H1 (cell line): ENCODE results near the gene ATM. TPM values are rescaled to one million over a fixed set of nuclear protein-coding genes. Genes with fewer than 3 reads are reported as not detected.

ENCODE experiments used
- CTCF ChIA-PET: fragments of 300-600 bp; sonication (Branson Sonifier 250); formaldehyde crosslinking; loops from one replicate; lab custom pipeline; 2021; ENCODE audit not compliant: partially characterized antibody; lab: Charles Lee
- POLR2A ChIA-PET: fragments of 300-600 bp; sonication (Branson Sonifier 250); formaldehyde crosslinking; loops from one replicate; lab custom pipeline; 2021; ENCODE audit warnings: inconsistent platforms; ENCODE audit not compliant: partially characterized antibody; lab: Charles Lee
- DNase-seq, 2 experiments: peaks; one replicate each; pipeline versions ENCODE4 v3.0.0 to v3.0.0-alpha.2; 2010 to 2022; ENCODE audit warnings: low spot score in 2 of 2, low read depth in 1 of 2, mixed read lengths in 1 of 2
- FAIRE-seq: peaks from 2 replicates; lab custom pipeline; 2011; peaks lifted over from hg19 to GRCh38; lab: Jason Lieb, UNC
- H2AFZ ChIP-seq: 2 replicates; pipeline ENCODE4 v1.8.1; 2012; ENCODE audit warnings: low read length, inconsistent platforms
- H2AK5ac ChIP-seq: 2 replicates; pipeline ENCODE4 v1.6.1; 2013; ENCODE audit warnings: low read depth, low read length
- H2BK120ac ChIP-seq: replicated peaks from 2 replicates; pipeline ENCODE3; 2013; ENCODE audit warnings: low read depth, low read length, inconsistent platforms
- H2BK12ac ChIP-seq: 2 replicates; pipeline ENCODE4 v1.6.1; 2013; ENCODE audit warnings: low read depth, low read length
- H2BK15ac ChIP-seq: 2 replicates; pipeline ENCODE4 v1.6.1; 2013; ENCODE audit warnings: low read length
- H2BK20ac ChIP-seq: 2 replicates; pipeline ENCODE4 v1.6.1; 2013; ENCODE audit warnings: low read length
- H2BK5ac ChIP-seq: 2 replicates; pipeline ENCODE4 v1.6.1; 2013; ENCODE audit warnings: low read depth, low read length
- H3K14ac ChIP-seq: 2 replicates; pipeline ENCODE4 v1.6.1; 2013; ENCODE audit warnings: inconsistent platforms; ENCODE audit not compliant: insufficient read length
- H3K18ac ChIP-seq: 2 replicates; pipeline ENCODE4 v1.6.1; 2013; ENCODE audit warnings: low read length; ENCODE audit errors: extremely low read depth
- H3K23ac ChIP-seq: 2 replicates; pipeline ENCODE4 v1.6.1; 2013; ENCODE audit warnings: inconsistent platforms; ENCODE audit not compliant: insufficient read length
- H3K23me2 ChIP-seq: 2 replicates; pipeline ENCODE4 v1.6.1; 2013; ENCODE audit warnings: low read depth, low read length
- H3K27ac ChIP-seq: 2 replicates; pipeline ENCODE4 v1.6.1; 2011; ENCODE audit warnings: low read depth, low read length, inconsistent platforms
- H3K27me3 ChIP-seq, 4 experiments: replicated peaks in 1 of 4; 1 replicate in 1 of 4; 2 replicates in 3 of 4; pipeline versions ENCODE4 v1.6.1 to v1.8.1; 2011 to 2013; ENCODE audit warnings: low read length in 3 of 4, mild to moderate bottlenecking in 3 of 4, inconsistent platforms in 2 of 4, mixed read lengths in 2 of 4, moderate library complexity in 1 of 4; ENCODE audit not compliant: control insufficient read depth in 3 of 4, insufficient read depth in 3 of 4; ENCODE audit errors: extremely low read depth in 1 of 4
- H3K36me3 ChIP-seq, 4 experiments: 2 replicates each; pipeline versions ENCODE4 v1.6.1 to v1.8.1; 2011 to 2013; ENCODE audit warnings: mild to moderate bottlenecking in 4 of 4, low read length in 3 of 4, moderate library complexity in 2 of 4, control low read depth in 1 of 4, inconsistent platforms in 1 of 4; ENCODE audit not compliant: insufficient read depth in 4 of 4, control insufficient read depth in 2 of 4
- H3K4ac ChIP-seq: replicated peaks from 2 replicates; pipeline ENCODE3; 2013; ENCODE audit warnings: low read length, low read depth, mixed read lengths, inconsistent platforms; ENCODE audit not compliant: insufficient read length
- H3K4me1 ChIP-seq, 4 experiments: replicated peaks in 1 of 4; 1 replicate in 1 of 4; 2 replicates in 3 of 4; pipeline versions ENCODE4 v1.6.1 to v1.8.1; 2011 to 2013; ENCODE audit warnings: low read length in 3 of 4, inconsistent platforms in 2 of 4, mixed read lengths in 1 of 4; ENCODE audit not compliant: insufficient read depth in 4 of 4, control insufficient read depth in 3 of 4
- H3K4me2 ChIP-seq, 2 experiments: 2 replicates each; pipeline versions ENCODE4 v1.6.1 to v1.8.1; 2011 to 2013; ENCODE audit warnings: low read depth in 2 of 2, low read length in 2 of 2, control low read depth in 1 of 2, inconsistent platforms in 1 of 2, mild to moderate bottlenecking in 1 of 2; ENCODE audit not compliant: insufficient read depth in 1 of 2
- H3K4me3 ChIP-seq, 4 experiments: fragments of 200-600, 300-600 bp in 1 of 4; sonication (generic), shearing (Covaris generic), sonication (Bioruptor Twin) in 1 of 4; 2 replicates each; pipeline versions ENCODE4 v1.5.1 to v1.8.1; 2011 to 2016; ENCODE audit warnings: low read length in 4 of 4, low read depth in 3 of 4, control low read depth in 2 of 4, inconsistent platforms in 2 of 4, mild to moderate bottlenecking in 2 of 4, mixed read lengths in 1 of 4, moderate library complexity in 1 of 4; ENCODE audit not compliant: insufficient read depth in 2 of 4; ENCODE audit errors: extremely low read depth in 1 of 4
- H3K56ac ChIP-seq: replicated peaks from 2 replicates; pipeline ENCODE3; 2013; ENCODE audit warnings: low read depth, mild to moderate bottlenecking, mixed read lengths, low read length, inconsistent platforms; ENCODE audit not compliant: insufficient read length
- H3K79me1 ChIP-seq: 2 replicates; pipeline ENCODE4 v1.6.1; 2013; ENCODE audit warnings: low read depth, low read length, control low read depth
- H3K79me2 ChIP-seq, 2 experiments: 2 replicates each; pipeline versions ENCODE4 v1.6.1 to v1.8.1; 2012 to 2013; ENCODE audit warnings: low read length in 2 of 2, mild to moderate bottlenecking in 2 of 2, inconsistent platforms in 1 of 2; ENCODE audit not compliant: insufficient read depth in 2 of 2, control insufficient read depth in 1 of 2
- H3K9ac ChIP-seq, 4 experiments: replicated peaks in 1 of 4; 1 replicate in 1 of 4; 2 replicates in 3 of 4; pipeline versions ENCODE4 v1.6.1 to v1.8.1; 2011 to 2013; ENCODE audit warnings: low read depth in 3 of 4, low read length in 3 of 4, control low read depth in 2 of 4, mild to moderate bottlenecking in 2 of 4, moderate library complexity in 2 of 4, inconsistent platforms in 1 of 4; ENCODE audit errors: extremely low read depth in 1 of 4
- H3K9me3 ChIP-seq, 2 experiments: 2 replicates each; pipeline versions ENCODE4 v1.6.1 to v1.8.1; 2012 to 2013; ENCODE audit warnings: mild to moderate bottlenecking in 2 of 2, moderate library complexity in 2 of 2, control low read depth in 1 of 2, inconsistent platforms in 1 of 2, low read depth in 1 of 2, low read length in 1 of 2, mixed read lengths in 1 of 2; ENCODE audit not compliant: insufficient read depth in 2 of 2
- H4K20me1 ChIP-seq, 2 experiments: replicated peaks in 1 of 2; 2 replicates each; pipeline versions ENCODE3 to v1.8.1; 2011 to 2013; ENCODE audit warnings: inconsistent platforms in 2 of 2, low read length in 2 of 2, mild to moderate bottlenecking in 1 of 2; ENCODE audit not compliant: insufficient read depth in 2 of 2, control insufficient read depth in 1 of 2
- H4K5ac ChIP-seq: 2 replicates; pipeline ENCODE4 v1.6.1; 2013; ENCODE audit warnings: low read length, low read depth, mixed read lengths, inconsistent platforms; ENCODE audit not compliant: insufficient read length
- H4K8ac ChIP-seq: 2 replicates; pipeline ENCODE4 v1.8.0; 2013; ENCODE audit warnings: mild to moderate bottlenecking, moderate library complexity, low read length, inconsistent platforms; ENCODE audit not compliant: insufficient read depth; ENCODE audit errors: extremely low read depth
- H4K91ac ChIP-seq: replicated peaks from 2 replicates; pipeline ENCODE3; 2013; ENCODE audit warnings: low read length, mixed read lengths, inconsistent platforms; ENCODE audit not compliant: insufficient read length
- ASH2L ChIP-seq: fragments of 200-600, 300-600 bp; sonication (generic); IDR thresholded peaks from one replicate; pipeline ENCODE4 v1.7.1; 2017; ENCODE audit warnings: low read length
- CHD2 ChIP-seq: IDR thresholded peaks from 2 replicates; pipeline ENCODE4 v1.6.1; 2012; ENCODE audit warnings: low read length, improper control_type of control experiment
- HDAC6 ChIP-seq: IDR thresholded peaks from one replicate; pipeline ENCODE4 v1.7.1; 2012; ENCODE audit warnings: low read depth, mild to moderate bottlenecking, inconsistent platforms, low read length, moderate library complexity
- KDM1A ChIP-seq: fragments of 200-600, 300-600 bp; sonication (generic); IDR thresholded peaks from 2 replicates; pipeline ENCODE4 v1.7.1; 2016; ENCODE audit warnings: mild to moderate bottlenecking, low read length, borderline replicate concordance
- MAFK ChIP-seq: IDR thresholded peaks from 2 replicates; pipeline ENCODE4 v1.6.1; 2012; ENCODE audit warnings: low read depth, mild to moderate bottlenecking, improper control_type of control experiment, low read length
- NRF1 ChIP-seq: IDR thresholded peaks from 2 replicates; pipeline ENCODE4 v1.6.1; 2011; ENCODE audit warnings: mild to moderate bottlenecking, low read depth, low read length, improper control_type of control experiment
- POLR2A ChIP-seq, 2 experiments: IDR thresholded peaks; 1 replicate in 1 of 2; 2 replicates in 1 of 2; pipeline ENCODE4 v1.6.1; 2011; ENCODE audit warnings: low read depth in 2 of 2, low read length in 2 of 2, mild to moderate bottlenecking in 2 of 2; ENCODE audit errors: control extremely low read depth in 1 of 2
- SIN3A ChIP-seq, 2 experiments: IDR thresholded peaks in 1 of 2; conservative IDR thresholded peaks in 1 of 2; 2 replicates each; pipeline ENCODE4 v1.6.1; 2011 to 2012; ENCODE audit warnings: low read length in 2 of 2, improper control_type of control experiment in 1 of 2, low read depth in 1 of 2, mild to moderate bottlenecking in 1 of 2
- SIX5 ChIP-seq: IDR thresholded peaks from 2 replicates; pipeline ENCODE4 v1.6.1; 2011; ENCODE audit warnings: mild to moderate bottlenecking, low read depth, low read length
- SP4 ChIP-seq: IDR thresholded peaks from 2 replicates; pipeline ENCODE4 v1.6.1; 2012; ENCODE audit warnings: low read length, inconsistent platforms
- SRF ChIP-seq: IDR thresholded peaks from 2 replicates; pipeline ENCODE4 v1.6.1; 2011; ENCODE audit warnings: mild to moderate bottlenecking, low read depth, low read length, moderate library complexity
- TBP ChIP-seq: IDR thresholded peaks from 2 replicates; pipeline ENCODE4 v1.6.1; 2011; ENCODE audit warnings: low read depth, low read length, improper control_type of control experiment
- WGBS, 2 experiments: shearing (Covaris generic) in 1 of 2; methylation state at CpG; one replicate each; pipeline versions ENCODE4 v1.1.6 to v1.1.7; 2013 to 2015; ENCODE audit warnings: low lambda C conversion rate in 2 of 2, mixed read lengths in 2 of 2, inconsistent platforms in 1 of 2, low coverage in 1 of 2, missing lambda C conversion rate in 1 of 2; ENCODE audit not compliant: insufficient replicate concordance in 2 of 2, insufficient coverage in 1 of 2, insufficient read length in 1 of 2; ENCODE audit errors: extremely low coverage in 1 of 2, missing lambda C conversion rate in 1 of 2; 5-methylcytosine and 5-hydroxymethylcytosine counted together
- polyA plus RNA-seq, 7 experiments: library from polyadenylated mRNA; depleted of rRNA in 3 of 7; stranded (reverse) in 5 of 7; unstranded in 2 of 7; fragments of >200 nt in 5 of 7; fragments of 200-250 nt in 2 of 7; gene quantifications; 1 replicate in 5 of 7; 2 replicates in 1 of 7; 4 replicates in 1 of 7; pipeline versions ENCODE4 v1.2.1 to v1.2.3, GENCODE V29; 2011 to 2013; ENCODE audit warnings: missing spikeins in 2 of 7, mixed read lengths in 2 of 7
- total RNA-seq: library from RNA; stranded (reverse); fragmentation: NEBNext Ultra II Directional; extraction: Animal tissue kit (Norgen Biotek cat#: 25700); gene quantifications from 2 replicates; pipeline ENCODE4 v1.2.1, GENCODE V29; 2021
- TF ChIP-seq, protein P1 (sequence below): IDR thresholded peaks from 2 replicates; pipeline ENCODE4 v1.6.1; 2012; ENCODE audit warnings: inconsistent platforms
- TF ChIP-seq, protein P2 (sequence below): IDR thresholded peaks from 2 replicates; pipeline ENCODE4 v1.6.1; 2011; ENCODE audit warnings: low read length, improper control_type of control experiment

The ATM gene
- total and polyA plus RNA-seq, 2 of the 8 experiments (the other 6 are each of a cell fraction or from before 2014, with no cell fraction given): 14.9 to 55.4 TPM

- no peak overlapping the region for H3K56ac ChIP-seq
- H4K8ac ChIP-seq: no peak overlapping the region
- H4K91ac ChIP-seq: no peak overlapping the region
- H2BK15ac ChIP-seq: no peak overlapping the region
- WGBS, 2 experiments: 96% methylated on average over 2 of the region's 2 CpGs; no CpG with 5 or more reads in 1 of the 2 experiments
- no peak overlapping the region for H2BK120ac ChIP-seq
- no peak overlapping the region for H2BK12ac ChIP-seq
- H3K14ac ChIP-seq: no peak overlapping the region
- DNase-seq: no peak
- TF ChIP-seq ASH2L: no peak
- TF ChIP-seq, protein P1, sequence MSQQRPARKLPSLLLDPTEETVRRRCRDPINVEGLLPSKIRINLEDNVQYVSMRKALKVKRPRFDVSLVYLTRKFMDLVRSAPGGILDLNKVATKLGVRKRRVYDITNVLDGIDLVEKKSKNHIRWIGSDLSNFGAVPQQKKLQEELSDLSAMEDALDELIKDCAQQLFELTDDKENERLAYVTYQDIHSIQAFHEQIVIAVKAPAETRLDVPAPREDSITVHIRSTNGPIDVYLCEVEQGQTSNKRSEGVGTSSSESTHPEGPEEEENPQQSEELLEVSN: no peak
- TF ChIP-seq SRF: no peak
- no peak for TF ChIP-seq KDM1A
- no peak for TF ChIP-seq SP4
- no peak for TF ChIP-seq NRF1
- TF ChIP-seq, protein P2, sequence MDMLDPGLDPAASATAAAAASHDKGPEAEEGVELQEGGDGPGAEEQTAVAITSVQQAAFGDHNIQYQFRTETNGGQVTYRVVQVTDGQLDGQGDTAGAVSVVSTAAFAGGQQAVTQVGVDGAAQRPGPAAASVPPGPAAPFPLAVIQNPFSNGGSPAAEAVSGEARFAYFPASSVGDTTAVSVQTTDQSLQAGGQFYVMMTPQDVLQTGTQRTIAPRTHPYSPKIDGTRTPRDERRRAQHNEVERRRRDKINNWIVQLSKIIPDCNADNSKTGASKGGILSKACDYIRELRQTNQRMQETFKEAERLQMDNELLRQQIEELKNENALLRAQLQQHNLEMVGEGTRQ: no peak
- no peak for TF ChIP-seq CHD2
- TF ChIP-seq SIX5: no peak
- TF ChIP-seq POLR2A (IDR thresholded peaks at IDR 0.05; ENCODE audit: control extremely low read depth in 1 of 2, low read depth in 2 of 2, low read length in 2 of 2): no peak
- no peak for TF ChIP-seq HDAC6
- no peak for TF ChIP-seq TBP
- TF ChIP-seq SIN3A (conservative IDR thresholded peaks at IDR 0.05 in 1 of 2, IDR thresholded peaks at IDR 0.05 in 1 of 2; ENCODE audit: low read depth in 1 of 2, low read length in 2 of 2): no peak
- no peak for TF ChIP-seq MAFK
- TF ChIP-seq, all 59 proteins: peak for 0
- Histone ChIP-seq H3K79me1 (no peaks in the 10 kb centered on the region; the same call in 1 of the 2 replicates), H3K79me2 (peaks cover 10 to 41% of the 10 kb centered on the region in 2 experiments; a peak in 3 of 4 replicates), H3K4me1 (peaks cover 0 to 5% (median under 1%) of the 10 kb centered on the region in 4 experiments; a peak in 5 of 7 replicates), H4K5ac (no peak overlapping the region), H4K20me1 (peaks cover 0 to 3% of the 10 kb centered on the region in 2 experiments), H2AFZ (no peak overlapping the region), H3K27ac (no peak overlapping the region), H3K9me3 (no peaks in the 10 kb centered on the region), H3K23ac (no peak overlapping the region), H3K36me3 (peaks cover 3 to 41% (median 18%) of the 10 kb centered on the region in 4 experiments; a peak in 6 of 8 replicates), H3K4me2 (no peak overlapping the region), H2AK5ac (no peak overlapping the region), H3K18ac (no peak overlapping the region), H3K4me3 (no peak overlapping the region), H3K27me3 (no peaks in the 10 kb centered on the region), H3K4ac (no peak overlapping the region), H2BK20ac (no peak overlapping the region), H2BK5ac (no peak overlapping the region), H3K9ac (no peak overlapping the region), H3K23me2 (peaks cover 7% of the 10 kb centered on the region)
- no peak for FAIRE-seq
- ChIA-PET CTCF (no interaction called here), POLR2A (interaction anchor here (1.2 to 1.3 kb wide), 2 partner anchors 9 to 12 kb away, joined by 3 read pairs; no protein-coding TSS in a partner anchor)
Measured at GRCh38 chr11:108228251-108228650, 5.4 kb downstream of the ATM start.
